ENCODE data around the gene IARS1.

Gene IARS1

DNA sequence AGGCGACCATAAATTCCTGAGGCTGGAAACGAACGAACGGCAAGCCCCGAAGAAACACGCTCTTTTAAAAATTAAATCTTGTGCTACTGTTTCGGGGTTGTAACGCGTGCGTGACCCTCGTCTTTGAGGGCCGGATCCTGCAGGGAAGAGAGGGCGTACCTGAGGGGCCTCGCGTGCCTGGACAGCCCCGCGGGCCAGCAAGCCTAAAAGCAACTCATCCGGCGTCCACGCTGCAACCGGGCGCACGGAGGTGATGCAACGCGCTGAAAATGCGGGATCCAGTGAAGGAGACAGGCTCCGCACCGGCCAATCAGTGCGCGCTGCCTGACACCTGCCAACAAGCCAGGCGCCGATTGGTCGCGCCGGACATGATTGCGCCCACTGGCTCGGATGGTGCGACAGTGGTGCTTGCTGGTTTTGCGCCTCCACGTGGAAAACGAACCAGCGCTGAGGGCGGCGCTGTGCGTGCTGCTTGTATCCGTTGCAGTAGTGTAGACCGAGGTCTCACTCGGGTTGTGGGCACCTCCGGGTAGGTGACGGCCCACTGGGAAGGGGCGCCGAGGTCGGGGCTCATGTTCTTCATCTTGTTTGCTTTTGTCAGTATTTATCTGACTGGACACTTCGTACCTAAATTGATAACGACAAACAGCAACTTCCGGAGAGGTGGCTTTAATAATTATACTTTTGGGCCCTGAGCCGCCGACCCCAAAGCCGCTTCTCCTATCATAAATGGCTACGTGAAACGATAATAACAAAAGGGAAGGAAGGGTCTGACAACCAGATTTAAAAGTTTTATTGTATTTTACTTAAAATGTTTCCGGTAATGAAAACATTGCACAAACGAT is at the start of gene IARS1:
TSS of gene IARS1 (minus strand) at position 246 of the 845 bp plus-strand sequence. CDS start 4,278 bp downstream, outside the sequence.
- DNase-seq (ENCODE audit: low read depth in 2 of 2) = peak; percentile 99

GRCh38 chr9:92342825-92343488 is 49.5 kb upstream of the IARS1 start:
- DNase-seq (ENCODE audit: low read depth in 2 of 2) = no peak

GRCh38 chr9:92341578-92341977 is 48.1 kb upstream of the IARS1 start:
- DNase-seq (ENCODE audit: low read depth in 2 of 2) = no peak

DNA sequence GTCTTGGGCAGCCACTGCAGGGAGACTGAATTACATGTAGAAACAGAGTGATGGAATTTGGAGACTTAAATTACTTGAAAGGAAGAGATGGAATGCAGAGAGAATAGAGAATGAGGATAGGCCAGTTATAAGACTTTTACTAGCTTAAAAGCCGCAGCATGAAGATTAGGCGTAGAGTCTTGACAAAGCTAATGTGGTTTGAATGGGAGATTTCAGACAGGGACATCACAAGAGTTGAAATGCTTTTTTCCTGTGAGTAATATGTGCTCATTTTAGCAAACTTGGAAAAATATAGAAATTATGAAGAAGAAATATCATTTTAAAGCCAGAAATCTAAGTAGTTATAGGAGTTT is 39.8 kb upstream of the IARS1 start:
- DNase-seq (ENCODE audit: low read depth in 2 of 2) = no peak

- no peak for DNase-seq (ENCODE audit: low read depth in 2 of 2)
Measured at GRCh38 chr9:92332577-92333281, 39.2 kb upstream of the IARS1 start.

DNA sequence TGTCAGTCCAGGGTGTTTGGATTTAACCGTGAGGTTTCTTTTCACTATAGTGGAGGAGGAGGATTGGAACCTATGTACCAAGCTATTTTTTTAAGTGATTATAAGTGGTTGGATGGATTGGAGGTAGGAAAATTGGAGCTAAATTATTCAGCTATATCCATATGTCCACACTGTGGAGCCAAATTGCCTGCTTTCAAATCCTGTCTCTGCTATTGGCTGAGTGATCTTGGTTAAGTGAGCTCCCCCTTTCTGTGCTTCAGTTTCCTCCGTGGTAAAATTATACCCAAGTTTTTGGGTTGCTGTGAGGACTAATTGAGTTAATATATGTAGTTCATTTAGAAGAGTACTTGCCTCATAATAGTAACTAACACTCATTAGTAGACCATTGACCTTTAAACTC is 34.7 kb upstream of the IARS1 start:
- no peak for DNase-seq (ENCODE audit: low read depth in 2 of 2)

- no peak for DNase-seq (ENCODE audit: low read depth in 2 of 2)
Measured at GRCh38 chr9:92327283-92327850, 33.9 kb upstream of the IARS1 start.

- DNase-seq (ENCODE audit: low read depth in 2 of 2) = no peak
Measured at GRCh38 chr9:92325991-92326500, 32.5 kb upstream of the IARS1 start.

GRCh38 chr9:92325269-92325990 is 31.9 kb upstream of the IARS1 start, which contains the start of the genes CENPP and NOL8:
Gene CENPP (plus strand): TSS chr9:92325953.
Gene NOL8 (minus strand): TSS chr9:92325350. CDS start chr9:92324161, 1,189 bp downstream.
- DNase-seq (ENCODE audit: low read depth in 2 of 2) = peak; percentile 68 to 71

DNA sequence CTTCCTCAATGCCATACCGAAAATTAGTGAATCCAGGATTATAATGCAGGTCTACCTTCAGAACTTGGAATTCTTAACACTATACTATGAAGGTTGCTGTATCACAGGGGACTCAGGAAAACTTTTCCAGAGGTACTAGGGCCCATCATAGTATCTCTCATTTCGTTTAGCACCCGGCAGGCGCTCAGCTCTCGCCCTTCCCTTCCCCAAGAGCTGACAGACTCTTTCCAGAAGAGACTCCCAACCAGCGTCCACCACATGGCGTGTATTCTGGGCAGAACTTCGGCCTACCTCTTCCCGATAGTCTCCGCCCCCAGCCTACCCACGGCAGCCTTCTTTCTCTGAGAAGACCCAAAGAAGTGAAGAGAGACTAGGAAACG is 31.4 kb upstream of the IARS1 start:
- no peak for DNase-seq (ENCODE audit: low read depth in 2 of 2)

GRCh38 chr9:92324431-92324830 is 30.9 kb upstream of the IARS1 start:
- no peak for DNase-seq (ENCODE audit: low read depth in 2 of 2)

DNA sequence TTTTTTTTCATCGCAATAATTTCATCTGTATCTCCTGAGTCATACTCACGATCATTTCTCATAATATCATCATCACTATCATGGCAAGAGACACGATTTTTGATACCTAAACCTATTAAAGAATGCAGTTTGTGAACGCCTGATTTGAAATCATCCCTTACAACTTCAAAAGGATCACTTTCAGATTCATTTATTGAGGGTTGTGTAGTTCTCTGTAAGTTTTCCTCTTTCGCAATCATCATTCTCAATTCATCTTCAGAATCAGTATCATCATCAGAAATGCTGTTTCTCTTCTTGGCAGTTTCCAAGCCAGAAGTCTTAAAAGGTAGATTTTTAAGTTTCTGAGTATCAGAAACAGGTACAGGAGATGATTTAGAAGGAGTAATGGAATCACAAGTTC is 22.0 kb upstream of the IARS1 start:
- DNase-seq (ENCODE audit: low read depth in 2 of 2) = no peak

GRCh38 chr9:92313624-92314012 is 20.1 kb upstream of the IARS1 start:
- no peak for DNase-seq (ENCODE audit: low read depth in 2 of 2)

DNA sequence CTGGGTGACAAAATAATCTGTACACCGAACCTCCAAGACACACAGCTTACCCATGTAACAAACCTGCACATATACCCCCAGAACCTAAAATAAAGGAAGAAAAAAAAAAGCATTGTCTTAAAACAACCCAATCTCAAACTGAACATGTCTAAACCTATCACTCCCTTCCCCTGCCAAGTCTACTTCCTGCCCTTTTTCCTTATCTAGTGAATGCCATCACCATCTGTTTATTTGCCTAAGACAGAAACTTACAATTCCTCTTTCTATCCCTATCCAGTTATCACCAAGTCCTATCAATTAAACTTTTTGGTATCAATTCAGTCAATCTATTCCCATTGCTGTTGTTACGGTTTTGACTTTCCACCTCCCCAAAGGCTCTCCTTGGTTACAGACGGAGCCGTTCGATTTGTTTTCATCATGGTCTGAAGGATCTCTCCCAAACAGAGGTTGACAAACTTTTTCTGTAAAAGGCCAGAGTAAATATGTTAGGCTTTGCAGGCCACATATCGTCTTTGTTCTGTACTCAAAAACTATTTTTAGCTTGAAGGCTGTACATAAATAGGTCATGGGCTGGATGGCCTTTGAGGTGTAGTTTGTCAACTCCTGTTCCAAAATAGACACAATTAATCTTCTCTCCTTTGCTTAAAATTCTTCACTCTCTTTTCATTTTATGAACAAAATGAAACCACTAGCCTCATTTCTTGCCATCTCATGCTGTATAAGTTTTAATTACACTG is 19.6 kb upstream of the IARS1 start:
- DNase-seq (ENCODE audit: low read depth in 2 of 2) = no peak

GRCh38 chr9:92310562-92310961 is 17.1 kb upstream of the IARS1 start:
- DNase-seq (ENCODE audit: low read depth in 2 of 2) = no peak

GRCh38 chr9:92308893-92309292 is 15.4 kb upstream of the IARS1 start:
- no peak for DNase-seq (ENCODE audit: low read depth in 2 of 2)

DNA sequence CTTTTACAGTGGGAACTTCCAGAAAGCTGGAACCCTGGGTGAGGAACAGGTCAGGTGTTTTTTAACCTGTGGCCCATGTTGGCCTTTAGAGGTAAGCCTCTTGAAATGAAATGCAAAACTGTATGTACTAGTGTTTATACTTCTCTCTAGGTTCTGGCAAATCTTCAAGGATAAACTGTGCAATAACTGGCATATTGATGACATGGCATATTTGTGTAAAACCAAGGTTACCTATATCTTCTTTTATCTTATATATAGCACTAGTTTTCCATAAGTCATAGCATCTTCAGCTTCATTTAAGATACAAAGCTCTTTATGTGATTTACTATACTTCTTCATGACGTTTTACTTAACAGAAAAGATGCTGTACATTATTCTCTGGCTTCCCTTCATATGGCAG is 7.4 kb upstream of the IARS1 start:
- DNase-seq (ENCODE audit: low read depth in 2 of 2) = no peak

DNA sequence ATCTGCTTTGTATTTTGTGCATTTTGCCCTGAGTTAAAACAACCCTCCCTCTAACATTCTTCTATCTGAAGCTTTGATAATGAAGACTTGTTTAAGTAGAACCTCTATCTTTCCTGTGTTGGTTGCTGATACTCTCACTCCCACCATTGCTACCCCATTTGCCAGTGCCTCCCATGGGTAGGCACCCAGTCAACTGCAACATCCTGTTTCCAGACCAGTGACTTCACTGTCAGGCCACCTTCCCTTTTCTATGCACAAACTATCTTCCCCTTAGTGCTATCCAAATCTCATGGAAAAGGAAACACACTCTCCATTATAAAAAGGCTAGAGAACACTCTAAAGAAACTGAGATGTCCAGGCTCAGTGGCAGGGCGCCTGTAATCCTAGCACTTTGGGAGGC is 5.6 kb upstream of the IARS1 start:
- DNase-seq (ENCODE audit: low read depth in 2 of 2) = no peak

- no peak for DNase-seq (ENCODE audit: low read depth in 2 of 2)
Measured at GRCh38 chr9:92298036-92298435, 4.5 kb upstream of the IARS1 start.

GRCh38 chr9:92297611-92298010 is 4.1 kb upstream of the IARS1 start:
- no peak for DNase-seq (ENCODE audit: low read depth in 2 of 2)

GRCh38 chr9:92295827-92296258 is 2.3 kb upstream of the IARS1 start:
- DNase-seq (ENCODE audit: low read depth in 2 of 2) = no peak
